ENCODE measurements around the gene SHFL. TPM values are rescaled to one million over a fixed set of nuclear protein-coding genes. Genes with fewer than 3 reads are reported as not detected.

Gene SHFL
- polyA plus RNA-seq, 3 donors = 12.6 to 106 (median 17.6) TPM

DNA sequence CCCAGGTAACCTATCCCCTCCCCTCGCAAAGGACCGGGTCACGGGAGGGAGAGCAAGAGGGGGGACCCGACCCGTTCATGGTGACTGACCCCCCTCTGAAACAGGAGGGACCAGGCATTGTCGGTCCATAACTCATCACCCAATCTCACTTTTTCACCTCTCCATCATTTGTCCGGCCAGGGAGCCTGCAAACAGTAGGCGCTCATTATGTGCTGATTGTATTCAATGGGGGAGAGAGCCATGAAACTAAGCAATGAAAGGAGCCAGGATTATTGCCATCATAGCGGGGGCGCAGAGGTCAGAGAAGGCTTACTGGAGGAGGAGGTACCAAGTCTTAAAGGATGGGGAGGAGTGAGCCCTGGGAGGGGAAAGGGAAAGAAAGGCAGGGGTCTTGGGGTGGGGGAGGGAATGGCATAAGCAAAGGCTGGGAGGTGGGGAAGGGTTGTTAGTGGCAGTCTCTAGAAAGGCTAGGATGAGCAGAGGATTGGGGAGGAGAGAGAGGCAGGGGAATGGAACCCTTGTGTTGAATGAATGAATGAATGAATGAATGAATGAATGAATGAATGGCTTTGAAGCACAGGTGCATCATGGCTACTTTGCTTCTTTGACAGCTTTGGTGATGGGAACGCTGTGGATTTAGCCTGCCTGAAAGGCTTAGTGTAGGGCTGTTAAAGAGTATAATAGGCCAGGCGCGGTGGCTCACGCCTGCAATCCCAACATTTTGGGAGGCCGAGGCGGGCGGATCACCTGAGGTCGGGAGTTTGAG, 1.4 kb downstream of the SHFL start:
- peaks cover 12% of the 10 kb centered on the region for H4K20me1 ChIP-seq (ENCODE audit: insufficient read depth, low read length)
- Mint-ChIP-seq H3K9me3 (peaks cover 0 to 1% (median 0%) of the 10 kb centered on the region in 7 donors), H3K4me1 (peaks cover 7% of the 10 kb centered on the region), H3K36me3 (peaks cover 27 to 32% of the 10 kb centered on the region in 2 donors), H3K4me3 (peak overlapping the region; percentile 16 to 85), H3K27ac (peak overlapping the region in 4 of 7 donors; percentile 35 to 58 (median 54)), H3K27me3 (ENCODE audit: low read depth in 3 of 3) (peaks cover 4 to 5% (median 4%) of the 10 kb centered on the region in 3 donors)
- H3K4me3 ChIP-seq (replicated peaks in 1 of 3; ENCODE audit: low read depth in 2 of 3, low read length in 3 of 3) = peak overlapping the region in 2 of 3 experiments; percentile 89 to 95
- intact Hi-C loops (cut with micrococcal nuclease) = no loop called here
- H3K4me1 ChIP-seq (ENCODE audit: control insufficient read depth in 1 of 2, insufficient read depth in 2 of 2, low read length in 2 of 2) = peaks cover 9 to 20% of the 10 kb centered on the region in 2 donors
- no peaks in the 10 kb centered on the region for H3K9me3 ChIP-seq (replicated peaks in 1 of 2; ENCODE audit: control insufficient read depth in 1 of 2, insufficient read depth in 1 of 2, low read length in 2 of 2)
- 84% methylated on average over 8 of the region's 18 CpGs for WGBS (ENCODE audit: insufficient coverage)
- peak overlapping the region; percentile 87 for H3K4me2 ChIP-seq (replicated peaks; ENCODE audit: extremely low read depth, low read length, poor library complexity, severe bottlenecking)
- H3K36me3 ChIP-seq (replicated peaks in 1 of 2; ENCODE audit: control insufficient read depth in 1 of 2, insufficient read depth in 2 of 2, low read length in 2 of 2) = peaks cover 29 to 35% of the 10 kb centered on the region in 2 donors
- peak overlapping the region; percentile 80 for H3K9ac ChIP-seq (ENCODE audit: insufficient read depth, low read length, poor library complexity, severe bottlenecking)
- H3K79me2 ChIP-seq (ENCODE audit: insufficient read depth, low read length) = no peaks in the 10 kb centered on the region
- H3K27ac ChIP-seq (ENCODE audit: low read depth in 1 of 2, low read length in 2 of 2) = no peak overlapping the region
- DNase-seq = no peak
- no peak overlapping the region for H2AFZ ChIP-seq (ENCODE audit: insufficient read depth, low read depth, low read length, poor library complexity, severe bottlenecking)
- H3K27me3 ChIP-seq (ENCODE audit: control insufficient read depth in 2 of 2, insufficient read depth in 2 of 2, low read length in 2 of 2) = no peaks in the 10 kb centered on the region
- TF ChIP-seq, protein P1, sequence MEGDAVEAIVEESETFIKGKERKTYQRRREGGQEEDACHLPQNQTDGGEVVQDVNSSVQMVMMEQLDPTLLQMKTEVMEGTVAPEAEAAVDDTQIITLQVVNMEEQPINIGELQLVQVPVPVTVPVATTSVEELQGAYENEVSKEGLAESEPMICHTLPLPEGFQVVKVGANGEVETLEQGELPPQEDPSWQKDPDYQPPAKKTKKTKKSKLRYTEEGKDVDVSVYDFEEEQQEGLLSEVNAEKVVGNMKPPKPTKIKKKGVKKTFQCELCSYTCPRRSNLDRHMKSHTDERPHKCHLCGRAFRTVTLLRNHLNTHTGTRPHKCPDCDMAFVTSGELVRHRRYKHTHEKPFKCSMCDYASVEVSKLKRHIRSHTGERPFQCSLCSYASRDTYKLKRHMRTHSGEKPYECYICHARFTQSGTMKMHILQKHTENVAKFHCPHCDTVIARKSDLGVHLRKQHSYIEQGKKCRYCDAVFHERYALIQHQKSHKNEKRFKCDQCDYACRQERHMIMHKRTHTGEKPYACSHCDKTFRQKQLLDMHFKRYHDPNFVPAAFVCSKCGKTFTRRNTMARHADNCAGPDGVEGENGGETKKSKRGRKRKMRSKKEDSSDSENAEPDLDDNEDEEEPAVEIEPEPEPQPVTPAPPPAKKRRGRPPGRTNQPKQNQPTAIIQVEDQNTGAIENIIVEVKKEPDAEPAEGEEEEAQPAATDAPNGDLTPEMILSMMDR (IDR thresholded peaks at IDR 0.05) = no peak

DNA sequence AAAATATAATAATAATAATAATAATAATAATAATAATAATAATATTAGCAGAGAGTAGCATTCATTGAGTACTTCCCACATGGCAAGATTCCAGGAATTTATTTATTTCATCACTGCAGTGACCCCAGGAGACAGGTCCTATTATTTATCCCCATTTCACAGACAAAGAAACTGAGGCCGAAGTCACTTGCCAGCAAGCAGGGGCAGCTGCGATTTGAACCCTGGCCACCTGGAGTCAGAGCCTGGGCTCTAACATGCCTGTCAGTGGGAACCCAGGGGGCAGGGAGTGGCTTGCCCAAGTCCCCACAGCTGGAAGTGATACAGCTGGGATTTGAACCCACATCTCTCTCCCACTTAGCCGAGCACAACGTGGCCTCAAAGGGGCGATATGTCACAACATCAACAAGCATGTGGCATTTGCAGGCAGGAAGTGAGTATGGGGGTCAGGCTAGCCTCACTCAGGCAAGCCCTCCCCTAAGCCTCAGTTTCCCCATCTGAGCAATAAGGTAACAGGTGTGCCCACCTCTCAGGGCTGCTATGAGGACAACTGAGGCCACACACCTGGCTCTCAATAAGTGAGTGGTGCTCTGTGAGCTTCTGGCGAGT, 2.9 kb downstream of the SHFL start:
- no peak overlapping the region for H3K9ac ChIP-seq (ENCODE audit: insufficient read depth, low read length, poor library complexity, severe bottlenecking)
- no peak overlapping the region for H3K4me3 ChIP-seq (replicated peaks in 1 of 3; ENCODE audit: low read depth in 2 of 3, low read length in 3 of 3)
- Mint-ChIP-seq H3K4me1 (peaks cover 7% of the 10 kb centered on the region), H3K36me3 (peaks cover 37 to 45% of the 10 kb centered on the region in 2 donors), H3K27ac (no peak overlapping the region), H3K27me3 (ENCODE audit: low read depth in 3 of 3) (peaks cover 0 to 1% (median 1%) of the 10 kb centered on the region in 3 donors), H3K9me3 (peaks cover 0 to 1% (median 0%) of the 10 kb centered on the region in 7 donors), H3K4me3 (no peak overlapping the region)
- WGBS (ENCODE audit: insufficient coverage) = 100% methylated on average over 3 of the region's 6 CpGs
- peaks cover 12% of the 10 kb centered on the region for H4K20me1 ChIP-seq (ENCODE audit: insufficient read depth, low read length)
- no peak overlapping the region for H3K27ac ChIP-seq (ENCODE audit: low read depth in 1 of 2, low read length in 2 of 2)
- no peaks in the 10 kb centered on the region for H3K27me3 ChIP-seq (ENCODE audit: control insufficient read depth in 2 of 2, insufficient read depth in 2 of 2, low read length in 2 of 2)
- no peak overlapping the region for H2AFZ ChIP-seq (ENCODE audit: insufficient read depth, low read depth, low read length, poor library complexity, severe bottlenecking)
- no peaks in the 10 kb centered on the region for H3K79me2 ChIP-seq (ENCODE audit: insufficient read depth, low read length)
- DNase-seq = no peak
- no peaks in the 10 kb centered on the region for H3K9me3 ChIP-seq (replicated peaks in 1 of 2; ENCODE audit: control insufficient read depth in 1 of 2, insufficient read depth in 1 of 2, low read length in 2 of 2)
- intact Hi-C loops (cut with micrococcal nuclease) = no loop called here
- no peak overlapping the region for H3K4me2 ChIP-seq (replicated peaks; ENCODE audit: extremely low read depth, low read length, poor library complexity, severe bottlenecking)
- H3K4me1 ChIP-seq (ENCODE audit: control insufficient read depth in 1 of 2, insufficient read depth in 2 of 2, low read length in 2 of 2) = peaks cover 9 to 20% of the 10 kb centered on the region in 2 donors
- TF ChIP-seq, protein P1 (IDR thresholded peaks at IDR 0.05) = no peak
- H3K36me3 ChIP-seq (replicated peaks in 1 of 2; ENCODE audit: control insufficient read depth in 1 of 2, insufficient read depth in 2 of 2, low read length in 2 of 2) = peaks cover 39 to 47% of the 10 kb centered on the region in 2 donors
